SIG-M5 (cell line): Measurements from ENCODE around the gene FAM120B.
"Not testable (repeated sequence)": the region's sequence is repeated elsewhere in the genome, so short reads cannot be mapped to it uniquely, and the experiment has no call there.

Source experiments
- DNase-seq: peaks from one replicate; lab custom pipeline; 2025; lab: John Stamatoyannopoulos, UW

FAM120B gene

GRCh38 chr6:170306324-170307079 is at the start of gene FAM120B:
TSS of gene FAM120B (plus strand) at chr6:170306758. CDS start at chr6:170317391, 10,633 bp downstream.
- DNase-seq: peak; percentile 46

- no peak for DNase-seq
Observed at GRCh38 chr6:170257376-170257775, 49.2 kb upstream of the FAM120B start.

- DNase-seq: no peak
Observed at GRCh38 chr6:170258407-170258806, 48.2 kb upstream of the FAM120B start.

GRCh38 chr6:170259278-170259677 is 47.3 kb upstream of the FAM120B start:
- no peak for DNase-seq

- DNase-seq: no peak
Observed at GRCh38 chr6:170260686-170261085, 45.9 kb upstream of the FAM120B start.

GRCh38 chr6:170261643-170262488 is 44.7 kb upstream of the FAM120B start:
- DNase-seq: no peak

GRCh38 chr6:170262489-170263088 is 44.0 kb upstream of the FAM120B start:
- no peak for DNase-seq

- DNase-seq: no peak
Observed at GRCh38 chr6:170263410-170263809, 43.1 kb upstream of the FAM120B start.

- DNase-seq: no peak
Observed at GRCh38 chr6:170264086-170264485, 42.5 kb upstream of the FAM120B start.

GRCh38 chr6:170264644-170265043 is 41.9 kb upstream of the FAM120B start:
- DNase-seq: not testable (repeated sequence)

GRCh38 chr6:170265655-170266054 is 40.9 kb upstream of the FAM120B start:
- no peak for DNase-seq

GRCh38 chr6:170266061-170266825 is 40.3 kb upstream of the FAM120B start:
- DNase-seq: no peak

- DNase-seq: no peak
Observed at GRCh38 chr6:170267688-170268087, 38.9 kb upstream of the FAM120B start.

GRCh38 chr6:170268216-170269129 is 38.1 kb upstream of the FAM120B start:
- no peak for DNase-seq

GRCh38 chr6:170269151-170269845 is 37.3 kb upstream of the FAM120B start:
- DNase-seq: no peak

GRCh38 chr6:170269846-170270541 is 36.6 kb upstream of the FAM120B start:
- no peak for DNase-seq

GRCh38 chr6:170270984-170271593 is 35.5 kb upstream of the FAM120B start:
- no peak for DNase-seq

GRCh38 chr6:170271771-170272314 is 34.7 kb upstream of the FAM120B start:
- no peak for DNase-seq
